ENCODE results near the gene ATP6V0B. TPM values are rescaled to one million over a fixed set of nuclear protein-coding genes. Genes with fewer than 3 reads are reported as not detected.
A peak's percentile ranks its signal among the peaks of the same experiment; 100 is the strongest.

ATP6V0B gene
- total and polyA plus RNA-seq, 2 of the 13 experiments (the other 11 are each of a cell fraction or from before 2014, with no cell fraction given): 157 to 161 TPM

DNA sequence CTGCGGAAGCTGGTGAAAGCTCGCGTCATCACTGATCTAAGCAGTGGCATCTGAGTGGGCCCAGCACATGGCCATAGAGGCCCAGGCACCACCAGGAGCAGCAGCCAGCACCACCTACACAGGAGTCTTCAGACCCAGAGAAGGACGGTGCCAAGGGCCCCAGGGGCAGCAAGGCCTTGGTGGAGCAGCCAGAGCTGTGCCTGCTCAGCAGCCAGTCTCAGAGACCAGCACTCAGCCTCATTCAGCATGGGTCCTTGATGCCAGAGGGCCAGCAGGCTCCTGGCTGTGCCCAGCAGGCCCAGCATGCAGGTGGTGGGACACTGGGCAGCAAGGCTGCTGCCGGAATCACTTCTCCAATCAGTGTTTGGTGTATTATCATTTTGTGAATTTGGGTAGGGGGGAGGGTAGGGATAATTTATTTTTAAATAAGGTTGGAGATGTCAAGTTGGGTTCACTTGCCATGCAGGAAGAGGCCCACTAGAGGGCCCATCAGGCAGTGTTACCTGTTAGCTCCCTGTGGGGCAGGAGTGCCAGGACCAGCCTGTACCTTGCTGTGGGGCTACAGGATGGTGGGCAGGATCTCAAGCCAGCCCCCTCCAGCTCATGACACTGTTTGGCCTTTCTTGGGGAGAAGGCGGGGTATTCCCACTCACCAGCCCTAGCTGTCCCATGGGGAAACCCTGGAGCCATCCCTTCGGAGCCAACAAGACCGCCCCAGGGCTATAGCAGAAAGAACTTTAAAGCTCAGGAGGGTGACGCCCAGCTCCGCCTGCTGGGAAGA lies 44.4 kb upstream of the ATP6V0B start:
- Histone ChIP-seq H3K4me1 (ENCODE audit: insufficient read depth, low read length) (peaks cover 24% of the 10 kb centered on the region), H3K4me3 (replicated peaks in 1 of 3; ENCODE audit: insufficient read depth in 1 of 3, low read depth in 2 of 3, low read length in 3 of 3) (no peak overlapping the region), H3K36me3 (replicated peaks in 1 of 2; ENCODE audit: control insufficient read depth in 1 of 2, insufficient read depth in 2 of 2, low read length in 2 of 2) (no peaks in the 10 kb centered on the region; a peak in 1 of 5 replicates), H4K20me1 (ENCODE audit: insufficient read depth, low read length) (0 out of 2 replicates have a peak, but pooled peaks cover 2% of the 10 kb centered on the region), H3K79me2 (ENCODE audit: insufficient read depth, low read length) (no peaks in the 10 kb centered on the region), H2AFZ (ENCODE audit: low read length) (no peak overlapping the region), H3K27me3 (ENCODE audit: control insufficient read depth in 1 of 2, insufficient read depth in 2 of 2, low read length in 2 of 2) (no peaks in the 10 kb centered on the region), H3K9me3 (ENCODE audit: low read length) (no peaks in the 10 kb centered on the region), H3K9ac (ENCODE audit: insufficient read depth, low read depth, low read length) (no peak overlapping the region), H3K4me2 (ENCODE audit: low read depth, low read length) (no peak overlapping the region), H3K27ac (ENCODE audit: extremely low read length, insufficient read depth, low read length) (no peak overlapping the region)
- no TSS peak for BruUV-seq (replicated peaks)
- peak; percentile 18; the same call in 2 of the 3 replicates for ATAC-seq
- ChIA-PET POLR2A (interaction anchor here (1.3 to 1.9 kb wide), 3 partner anchors 45 to 280 kb away, joined by 4 to 7 read pairs (median 5); partner anchors contain the start of genes ATP6V0B, KDM4A and ST3GAL3), CTCF (ENCODE audit: low intra/inter-chr PET ratio, low total read pairs) (no interaction called here)
- intact Hi-C loops (cut with micrococcal nuclease; ENCODE audit: unreplicated experiment) (loop anchor here (10.0 kb wide), 1 partner anchor 104 kb away; the partner anchor contains the start of gene SLC6A9), in situ Hi-C loops (cut with HindIII; ENCODE audit: extremely low pct_ligation_motif_present, low pct_unique_long_range_greater_than_20kb) (loop anchor here (5.0 kb wide), 2 partner anchors 173 to 403 kb away; no protein-coding TSS in a partner anchor)
- no peak for TF ChIP-seq BRCA1 (CRISPR knock-in tag; IDR thresholded peaks at IDR 0.05)
- peak; percentile 55 for TF ChIP-seq CTCF (CRISPR knock-in tag; IDR thresholded peaks at IDR 0.05)
- no peak for TF ChIP-seq ZBTB21 (CRISPR knock-in tag; IDR thresholded peaks at IDR 0.05)
- TF ChIP-seq PHF20 (CRISPR knock-in tag; IDR thresholded peaks at IDR 0.05): no peak
- TF ChIP-seq SRSF1 (optimal IDR thresholded peaks at IDR 0.05; ENCODE audit: low read depth, low read length): no peak
- no peak for TF ChIP-seq SIX1 (CRISPR knock-in tag; IDR thresholded peaks at IDR 0.05; ENCODE audit: borderline replicate concordance)
- 0 out of 2 replicates have a peak, but pooled peaks have one; percentile 24 for TF ChIP-seq TBX2 (CRISPR knock-in tag; IDR thresholded peaks at IDR 0.05; ENCODE audit: borderline replicate concordance)
- TF ChIP-seq CC2D1A (CRISPR knock-in tag; IDR thresholded peaks at IDR 0.05): no peak
- peak; percentile 29; the same call in 1 of the 2 replicates for TF ChIP-seq SMC3 (IDR thresholded peaks at IDR 0.05; ENCODE audit: low read length)
- TF ChIP-seq, protein P1, sequence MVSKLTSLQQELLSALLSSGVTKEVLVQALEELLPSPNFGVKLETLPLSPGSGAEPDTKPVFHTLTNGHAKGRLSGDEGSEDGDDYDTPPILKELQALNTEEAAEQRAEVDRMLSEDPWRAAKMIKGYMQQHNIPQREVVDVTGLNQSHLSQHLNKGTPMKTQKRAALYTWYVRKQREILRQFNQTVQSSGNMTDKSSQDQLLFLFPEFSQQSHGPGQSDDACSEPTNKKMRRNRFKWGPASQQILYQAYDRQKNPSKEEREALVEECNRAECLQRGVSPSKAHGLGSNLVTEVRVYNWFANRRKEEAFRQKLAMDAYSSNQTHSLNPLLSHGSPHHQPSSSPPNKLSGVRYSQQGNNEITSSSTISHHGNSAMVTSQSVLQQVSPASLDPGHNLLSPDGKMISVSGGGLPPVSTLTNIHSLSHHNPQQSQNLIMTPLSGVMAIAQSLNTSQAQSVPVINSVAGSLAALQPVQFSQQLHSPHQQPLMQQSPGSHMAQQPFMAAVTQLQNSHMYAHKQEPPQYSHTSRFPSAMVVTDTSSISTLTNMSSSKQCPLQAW (CRISPR knock-in tag; IDR thresholded peaks at IDR 0.05): no peak
- TF ChIP-seq FLYWCH1 (CRISPR knock-in tag; IDR thresholded peaks at IDR 0.05): no peak
- TF ChIP-seq ATAD3A (CRISPR knock-in tag; IDR thresholded peaks at IDR 0.05): no peak
- FAIRE-seq: no peak
- 98% methylated on average over 4 of the region's 10 CpGs for WGBS (ENCODE audit: low lambda C conversion rate)
- no peak for DNase-seq (ENCODE audit: low spot score)

All from HepG2 (cell line).